H1 (cell line): ENCODE results near the gene PRKAR1B. TPM values are rescaled to one million over a fixed set of nuclear protein-coding genes. Genes with fewer than 3 reads are reported as not detected.

Source experiments
- CTCF ChIA-PET: fragments of 300-600 bp; sonication (Branson Sonifier 250); formaldehyde crosslinking; loops from one replicate; lab custom pipeline; 2021; ENCODE audit not compliant: partially characterized antibody; lab: Charles Lee
- POLR2A ChIA-PET: fragments of 300-600 bp; sonication (Branson Sonifier 250); formaldehyde crosslinking; loops from one replicate; lab custom pipeline; 2021; ENCODE audit warnings: inconsistent platforms; ENCODE audit not compliant: partially characterized antibody; lab: Charles Lee
- DNase-seq, 2 experiments: peaks; one replicate each; pipeline versions ENCODE4 v3.0.0 to v3.0.0-alpha.2; 2010 to 2022; ENCODE audit warnings: low spot score in 2 of 2, low read depth in 1 of 2, mixed read lengths in 1 of 2
- FAIRE-seq: peaks from 2 replicates; lab custom pipeline; 2011; peaks lifted over from hg19 to GRCh38; lab: Jason Lieb, UNC
- H2AFZ ChIP-seq: 2 replicates; pipeline ENCODE4 v1.8.1; 2012; ENCODE audit warnings: low read length, inconsistent platforms
- H2AK5ac ChIP-seq: 2 replicates; pipeline ENCODE4 v1.6.1; 2013; ENCODE audit warnings: low read depth, low read length
- H2BK120ac ChIP-seq: replicated peaks from 2 replicates; pipeline ENCODE3; 2013; ENCODE audit warnings: low read depth, low read length, inconsistent platforms
- H2BK12ac ChIP-seq: 2 replicates; pipeline ENCODE4 v1.6.1; 2013; ENCODE audit warnings: low read depth, low read length
- H2BK15ac ChIP-seq: 2 replicates; pipeline ENCODE4 v1.6.1; 2013; ENCODE audit warnings: low read length
- H2BK20ac ChIP-seq: 2 replicates; pipeline ENCODE4 v1.6.1; 2013; ENCODE audit warnings: low read length
- H2BK5ac ChIP-seq: 2 replicates; pipeline ENCODE4 v1.6.1; 2013; ENCODE audit warnings: low read depth, low read length
- H3K14ac ChIP-seq: 2 replicates; pipeline ENCODE4 v1.6.1; 2013; ENCODE audit warnings: inconsistent platforms; ENCODE audit not compliant: insufficient read length
- H3K18ac ChIP-seq: 2 replicates; pipeline ENCODE4 v1.6.1; 2013; ENCODE audit warnings: low read length; ENCODE audit errors: extremely low read depth
- H3K23ac ChIP-seq: 2 replicates; pipeline ENCODE4 v1.6.1; 2013; ENCODE audit warnings: inconsistent platforms; ENCODE audit not compliant: insufficient read length
- H3K23me2 ChIP-seq: 2 replicates; pipeline ENCODE4 v1.6.1; 2013; ENCODE audit warnings: low read depth, low read length
- H3K27ac ChIP-seq: 2 replicates; pipeline ENCODE4 v1.6.1; 2011; ENCODE audit warnings: low read depth, low read length, inconsistent platforms
- H3K27me3 ChIP-seq, 4 experiments: replicated peaks in 1 of 4; 1 replicate in 1 of 4; 2 replicates in 3 of 4; pipeline versions ENCODE4 v1.6.1 to v1.8.1; 2011 to 2013; ENCODE audit warnings: low read length in 3 of 4, mild to moderate bottlenecking in 3 of 4, inconsistent platforms in 2 of 4, mixed read lengths in 2 of 4, moderate library complexity in 1 of 4; ENCODE audit not compliant: control insufficient read depth in 3 of 4, insufficient read depth in 3 of 4; ENCODE audit errors: extremely low read depth in 1 of 4
- H3K36me3 ChIP-seq, 4 experiments: 2 replicates each; pipeline versions ENCODE4 v1.6.1 to v1.8.1; 2011 to 2013; ENCODE audit warnings: mild to moderate bottlenecking in 4 of 4, low read length in 3 of 4, moderate library complexity in 2 of 4, control low read depth in 1 of 4, inconsistent platforms in 1 of 4; ENCODE audit not compliant: insufficient read depth in 4 of 4, control insufficient read depth in 2 of 4
- H3K4ac ChIP-seq: replicated peaks from 2 replicates; pipeline ENCODE3; 2013; ENCODE audit warnings: low read length, low read depth, mixed read lengths, inconsistent platforms; ENCODE audit not compliant: insufficient read length
- H3K4me1 ChIP-seq, 4 experiments: replicated peaks in 1 of 4; 1 replicate in 1 of 4; 2 replicates in 3 of 4; pipeline versions ENCODE4 v1.6.1 to v1.8.1; 2011 to 2013; ENCODE audit warnings: low read length in 3 of 4, inconsistent platforms in 2 of 4, mixed read lengths in 1 of 4; ENCODE audit not compliant: insufficient read depth in 4 of 4, control insufficient read depth in 3 of 4
- H3K4me2 ChIP-seq, 2 experiments: 2 replicates each; pipeline versions ENCODE4 v1.6.1 to v1.8.1; 2011 to 2013; ENCODE audit warnings: low read depth in 2 of 2, low read length in 2 of 2, control low read depth in 1 of 2, inconsistent platforms in 1 of 2, mild to moderate bottlenecking in 1 of 2; ENCODE audit not compliant: insufficient read depth in 1 of 2
- H3K4me3 ChIP-seq, 4 experiments: fragments of 200-600, 300-600 bp in 1 of 4; sonication (generic), shearing (Covaris generic), sonication (Bioruptor Twin) in 1 of 4; 2 replicates each; pipeline versions ENCODE4 v1.5.1 to v1.8.1; 2011 to 2016; ENCODE audit warnings: low read length in 4 of 4, low read depth in 3 of 4, control low read depth in 2 of 4, inconsistent platforms in 2 of 4, mild to moderate bottlenecking in 2 of 4, mixed read lengths in 1 of 4, moderate library complexity in 1 of 4; ENCODE audit not compliant: insufficient read depth in 2 of 4; ENCODE audit errors: extremely low read depth in 1 of 4
- H3K56ac ChIP-seq: replicated peaks from 2 replicates; pipeline ENCODE3; 2013; ENCODE audit warnings: low read depth, mild to moderate bottlenecking, mixed read lengths, low read length, inconsistent platforms; ENCODE audit not compliant: insufficient read length
- H3K79me1 ChIP-seq: 2 replicates; pipeline ENCODE4 v1.6.1; 2013; ENCODE audit warnings: low read depth, low read length, control low read depth
- H3K79me2 ChIP-seq, 2 experiments: 2 replicates each; pipeline versions ENCODE4 v1.6.1 to v1.8.1; 2012 to 2013; ENCODE audit warnings: low read length in 2 of 2, mild to moderate bottlenecking in 2 of 2, inconsistent platforms in 1 of 2; ENCODE audit not compliant: insufficient read depth in 2 of 2, control insufficient read depth in 1 of 2
- H3K9ac ChIP-seq, 4 experiments: replicated peaks in 1 of 4; 1 replicate in 1 of 4; 2 replicates in 3 of 4; pipeline versions ENCODE4 v1.6.1 to v1.8.1; 2011 to 2013; ENCODE audit warnings: low read depth in 3 of 4, low read length in 3 of 4, control low read depth in 2 of 4, mild to moderate bottlenecking in 2 of 4, moderate library complexity in 2 of 4, inconsistent platforms in 1 of 4; ENCODE audit errors: extremely low read depth in 1 of 4
- H3K9me3 ChIP-seq, 2 experiments: 2 replicates each; pipeline versions ENCODE4 v1.6.1 to v1.8.1; 2012 to 2013; ENCODE audit warnings: mild to moderate bottlenecking in 2 of 2, moderate library complexity in 2 of 2, control low read depth in 1 of 2, inconsistent platforms in 1 of 2, low read depth in 1 of 2, low read length in 1 of 2, mixed read lengths in 1 of 2; ENCODE audit not compliant: insufficient read depth in 2 of 2
- H4K20me1 ChIP-seq, 2 experiments: replicated peaks in 1 of 2; 2 replicates each; pipeline versions ENCODE3 to v1.8.1; 2011 to 2013; ENCODE audit warnings: inconsistent platforms in 2 of 2, low read length in 2 of 2, mild to moderate bottlenecking in 1 of 2; ENCODE audit not compliant: insufficient read depth in 2 of 2, control insufficient read depth in 1 of 2
- H4K5ac ChIP-seq: 2 replicates; pipeline ENCODE4 v1.6.1; 2013; ENCODE audit warnings: low read length, low read depth, mixed read lengths, inconsistent platforms; ENCODE audit not compliant: insufficient read length
- H4K8ac ChIP-seq: 2 replicates; pipeline ENCODE4 v1.8.0; 2013; ENCODE audit warnings: mild to moderate bottlenecking, moderate library complexity, low read length, inconsistent platforms; ENCODE audit not compliant: insufficient read depth; ENCODE audit errors: extremely low read depth
- H4K91ac ChIP-seq: replicated peaks from 2 replicates; pipeline ENCODE3; 2013; ENCODE audit warnings: low read length, mixed read lengths, inconsistent platforms; ENCODE audit not compliant: insufficient read length
- CBX8 ChIP-seq: fragments of 300-800, 300-1000 bp; sonication (generic); IDR thresholded peaks from 2 replicates; pipeline ENCODE4 v1.7.1; 2016; ENCODE audit warnings: low read depth, low read length, borderline replicate concordance
- EGR1 ChIP-seq: IDR thresholded peaks from 2 replicates; pipeline ENCODE4 v1.6.1; 2011; ENCODE audit warnings: low read depth, low read length, borderline replicate concordance
- EP300 ChIP-seq, 2 experiments: IDR thresholded peaks; 1 replicate in 1 of 2; 2 replicates in 1 of 2; pipeline ENCODE4 v1.6.1; 2011 to 2012; ENCODE audit warnings: low read depth in 2 of 2, low read length in 2 of 2, mild to moderate bottlenecking in 2 of 2, borderline replicate concordance in 1 of 2, inconsistent platforms in 1 of 2, moderate library complexity in 1 of 2
- GABPA ChIP-seq: IDR thresholded peaks from 2 replicates; pipeline ENCODE4 v1.6.1; 2011; ENCODE audit warnings: mild to moderate bottlenecking, low read length, moderate library complexity, borderline replicate concordance; ENCODE audit not compliant: insufficient read depth
- MAFK ChIP-seq: IDR thresholded peaks from 2 replicates; pipeline ENCODE4 v1.6.1; 2012; ENCODE audit warnings: low read depth, mild to moderate bottlenecking, improper control_type of control experiment, low read length
- NANOG ChIP-seq: IDR thresholded peaks from 2 replicates; pipeline ENCODE4 v1.6.1; 2011; ENCODE audit warnings: low read length, low read depth, mild to moderate bottlenecking, inconsistent platforms; ENCODE audit not compliant: insufficient read depth, poor library complexity, severe bottlenecking
- RNF2 ChIP-seq: fragments of 200-900, 300-1000 bp; sonication (generic); IDR thresholded peaks from 2 replicates; pipeline ENCODE4 v1.7.1; 2016; ENCODE audit warnings: borderline replicate concordance, low read depth, mild to moderate bottlenecking, antibody characterized with exemption, low read length; ENCODE audit not compliant: poor library complexity, severe bottlenecking; ENCODE audit errors: missing control alignments
- WGBS, 2 experiments: shearing (Covaris generic) in 1 of 2; methylation state at CpG; one replicate each; pipeline versions ENCODE4 v1.1.6 to v1.1.7; 2013 to 2015; ENCODE audit warnings: low lambda C conversion rate in 2 of 2, mixed read lengths in 2 of 2, inconsistent platforms in 1 of 2, low coverage in 1 of 2, missing lambda C conversion rate in 1 of 2; ENCODE audit not compliant: insufficient replicate concordance in 2 of 2, insufficient coverage in 1 of 2, insufficient read length in 1 of 2; ENCODE audit errors: extremely low coverage in 1 of 2, missing lambda C conversion rate in 1 of 2; 5-methylcytosine and 5-hydroxymethylcytosine counted together
- polyA plus RNA-seq, 7 experiments: library from polyadenylated mRNA; depleted of rRNA in 3 of 7; stranded (reverse) in 5 of 7; unstranded in 2 of 7; fragments of >200 nt in 5 of 7; fragments of 200-250 nt in 2 of 7; gene quantifications; 1 replicate in 5 of 7; 2 replicates in 1 of 7; 4 replicates in 1 of 7; pipeline versions ENCODE4 v1.2.1 to v1.2.3, GENCODE V29; 2011 to 2013; ENCODE audit warnings: missing spikeins in 2 of 7, mixed read lengths in 2 of 7
- total RNA-seq: library from RNA; stranded (reverse); fragmentation: NEBNext Ultra II Directional; extraction: Animal tissue kit (Norgen Biotek cat#: 25700); gene quantifications from 2 replicates; pipeline ENCODE4 v1.2.1, GENCODE V29; 2021

PRKAR1B gene
- total and polyA plus RNA-seq, 2 of the 8 experiments (the other 6 are each of a cell fraction or from before 2014, with no cell fraction given) = 12.3 to 55.7 TPM

DNA sequence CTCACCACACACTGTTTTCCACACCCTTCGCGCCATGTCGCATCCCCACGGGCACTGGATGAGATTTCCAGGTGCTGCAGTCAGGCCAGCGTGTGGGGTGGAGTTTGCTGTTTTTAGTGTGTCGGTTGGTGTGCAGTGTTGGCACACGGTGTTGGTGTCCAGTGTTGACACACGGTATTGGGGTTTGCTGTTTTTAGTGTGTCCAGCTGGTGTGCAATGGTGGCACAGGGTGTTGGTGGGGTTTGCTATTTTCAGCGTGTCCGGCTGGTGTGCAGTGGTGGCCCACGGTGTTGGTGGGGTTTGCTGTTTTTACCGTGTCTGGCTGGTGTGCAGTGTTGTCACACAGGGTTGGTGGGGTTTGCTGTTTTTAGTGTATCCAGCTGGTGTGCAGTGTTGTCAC, 20.1 kb upstream of the PRKAR1B start:
- Histone ChIP-seq H4K20me1 (peaks cover 0 to 16% of the 10 kb centered on the region in 2 experiments), H3K27me3 (no peaks in the 10 kb centered on the region; a peak in 1 of 7 replicates), H2AFZ (no peak overlapping the region), H2AK5ac (no peak overlapping the region), H3K56ac (no peak overlapping the region), H3K4me2 (no peak overlapping the region), H2BK5ac (no peak overlapping the region), H3K9me3 (no peaks in the 10 kb centered on the region), H4K5ac (no peak overlapping the region), H3K36me3 (peaks cover 2 to 9% (median 5%) of the 10 kb centered on the region in 4 experiments; a peak in 7 of 8 replicates), H3K18ac (no peak overlapping the region), H3K4me3 (no peak overlapping the region), H3K14ac (no peak overlapping the region), H2BK120ac (no peak overlapping the region), H2BK12ac (no peak overlapping the region), H3K23ac (no peak overlapping the region), H3K9ac (no peak overlapping the region), H2BK15ac (no peak overlapping the region), H3K79me2 (peaks cover 0 to 18% of the 10 kb centered on the region in 2 experiments; a peak in 2 of 4 replicates), H3K27ac (no peak overlapping the region), H3K79me1 (peaks cover 4% of the 10 kb centered on the region), H3K4ac (no peak overlapping the region), H4K91ac (no peak overlapping the region), H2BK20ac (no peak overlapping the region), H3K4me1 (no peaks in the 10 kb centered on the region), H4K8ac (no peak overlapping the region), H3K23me2 (no peaks in the 10 kb centered on the region)
- WGBS, 2 experiments = 91% methylated on average over 12 of the region's 12 CpGs; no CpG with 5 or more reads in 1 of the 2 experiments
- ChIA-PET CTCF (no interaction called here), POLR2A (no interaction called here)
- TF ChIP-seq EP300 (IDR thresholded peaks at IDR 0.05; ENCODE audit: borderline replicate concordance in 1 of 2, low read depth in 2 of 2, low read length in 2 of 2) (no peak), EGR1 (no peak), GABPA (no peak), MAFK (no peak), NANOG (no peak), RNF2 (no peak), CBX8 (no peak)
- FAIRE-seq (no peak), DNase-seq (no peak)
